Measurements from ENCODE around the gene DNAI1. TPM values are rescaled to one million over a fixed set of nuclear protein-coding genes. Genes with fewer than 3 reads are reported as not detected.

Gene DNAI1
- polyA plus RNA-seq, 2 of the 4 experiments (the other 2 are of a cell fraction), result 0.27 to 0.40 TPM

DNA sequence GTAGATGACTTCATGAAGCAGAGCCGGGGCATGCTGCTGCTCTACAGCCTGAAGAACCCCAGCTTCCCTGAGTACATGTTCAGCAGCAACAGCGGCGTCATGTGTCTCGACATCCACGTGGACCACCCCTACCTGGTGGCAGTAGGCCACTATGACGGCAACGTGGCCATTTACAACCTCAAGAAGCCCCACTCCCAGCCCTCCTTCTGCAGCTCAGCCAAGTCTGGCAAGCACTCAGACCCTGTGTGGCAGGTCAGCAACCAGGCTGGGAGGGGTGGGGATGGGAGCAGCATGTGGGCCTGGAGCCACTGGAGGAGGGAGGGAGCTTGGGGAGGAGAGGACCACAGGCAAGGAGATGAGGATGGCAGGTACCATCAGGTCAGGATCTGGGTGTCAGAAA is 48.0 kb downstream of the DNAI1 start (continued):
- TF ChIP-seq GATA3 (IDR thresholded peaks at IDR 0.05; ENCODE audit: borderline replicate concordance) (no peak), TFCP2L1 (CRISPR knock-in tag; IDR thresholded peaks at IDR 0.05) (no peak), ESRRA (IDR thresholded peaks at IDR 0.05; ENCODE audit: borderline replicate concordance, low read length) (no peak), FOSB (CRISPR knock-in tag; IDR thresholded peaks at IDR 0.05) (no peak), CEBPB (IDR thresholded peaks at IDR 0.05) (no peak), ZC3H11A (IDR thresholded peaks at IDR 0.05) (no peak), RARB (CRISPR knock-in tag; IDR thresholded peaks at IDR 0.05) (no peak), NR3C1 (IDR thresholded peaks at IDR 0.05) (no peak)
- TF ChIP-seq, protein P1, sequence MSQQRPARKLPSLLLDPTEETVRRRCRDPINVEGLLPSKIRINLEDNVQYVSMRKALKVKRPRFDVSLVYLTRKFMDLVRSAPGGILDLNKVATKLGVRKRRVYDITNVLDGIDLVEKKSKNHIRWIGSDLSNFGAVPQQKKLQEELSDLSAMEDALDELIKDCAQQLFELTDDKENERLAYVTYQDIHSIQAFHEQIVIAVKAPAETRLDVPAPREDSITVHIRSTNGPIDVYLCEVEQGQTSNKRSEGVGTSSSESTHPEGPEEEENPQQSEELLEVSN (IDR thresholded peaks at IDR 0.05; ENCODE audit: borderline replicate concordance, low read depth), result no peak

DNA sequence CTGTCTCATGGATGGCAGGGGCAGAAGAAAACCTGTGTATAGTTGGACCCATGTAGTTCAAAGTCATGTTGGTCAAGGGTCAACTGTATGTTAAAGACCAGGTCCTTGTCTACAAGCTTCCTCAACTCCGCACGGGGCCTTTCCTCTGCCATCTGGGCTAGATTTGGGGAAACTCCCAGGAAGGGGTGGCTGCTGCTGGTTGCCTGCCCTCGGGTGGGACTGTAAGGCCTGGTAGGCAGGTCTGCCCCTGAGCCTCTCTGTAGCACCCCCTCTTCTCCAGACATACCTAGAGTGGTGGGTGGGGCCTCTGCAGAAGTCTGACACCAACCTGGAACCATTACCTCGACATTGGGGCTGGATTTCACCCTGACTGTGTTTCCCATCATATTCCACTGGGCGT is 49.0 kb downstream of the DNAI1 start:
- POLR2A ChIA-PET, result no interaction called here
- 52% methylated on average over 5 of the region's 5 CpGs for WGBS (ENCODE audit: missing lambda C conversion rate)
- CTCF ChIA-PET, result interaction anchor here (1.1 to 3.3 kb wide), 7 partner anchors 31 to 175 kb away, joined by 3 to 13 read pairs (median 3); no protein-coding TSS in a partner anchor
- DNase-seq (ENCODE audit: low read depth in 1 of 2, low spot score in 1 of 2) (no peak), ATAC-seq (no peak), FAIRE-seq (no peak)
- no peak overlapping the region for H3K4me2 ChIP-seq
- peaks cover 6% of the 10 kb centered on the region; the same call in 1 of the 3 replicates for H3K4me1 ChIP-seq
- TF ChIP-seq HEYL (CRISPR knock-in tag; IDR thresholded peaks at IDR 0.05) (no peak), HOXB13 (CRISPR knock-in tag; IDR thresholded peaks at IDR 0.05; ENCODE audit: low read depth) (no peak), NPAS2 (CRISPR knock-in tag; IDR thresholded peaks at IDR 0.05; ENCODE audit: borderline replicate concordance) (no peak), FOSL2 (IDR thresholded peaks at IDR 0.05) (no peak), FOSL2 (CRISPR knock-in tag; IDR thresholded peaks at IDR 0.05) (no peak), JUN (IDR thresholded peaks at IDR 0.05) (no peak), ESRRA (IDR thresholded peaks at IDR 0.05; ENCODE audit: borderline replicate concordance, low read length) (no peak), CEBPB (IDR thresholded peaks at IDR 0.05) (no peak)
- TF ChIP-seq, protein P2, sequence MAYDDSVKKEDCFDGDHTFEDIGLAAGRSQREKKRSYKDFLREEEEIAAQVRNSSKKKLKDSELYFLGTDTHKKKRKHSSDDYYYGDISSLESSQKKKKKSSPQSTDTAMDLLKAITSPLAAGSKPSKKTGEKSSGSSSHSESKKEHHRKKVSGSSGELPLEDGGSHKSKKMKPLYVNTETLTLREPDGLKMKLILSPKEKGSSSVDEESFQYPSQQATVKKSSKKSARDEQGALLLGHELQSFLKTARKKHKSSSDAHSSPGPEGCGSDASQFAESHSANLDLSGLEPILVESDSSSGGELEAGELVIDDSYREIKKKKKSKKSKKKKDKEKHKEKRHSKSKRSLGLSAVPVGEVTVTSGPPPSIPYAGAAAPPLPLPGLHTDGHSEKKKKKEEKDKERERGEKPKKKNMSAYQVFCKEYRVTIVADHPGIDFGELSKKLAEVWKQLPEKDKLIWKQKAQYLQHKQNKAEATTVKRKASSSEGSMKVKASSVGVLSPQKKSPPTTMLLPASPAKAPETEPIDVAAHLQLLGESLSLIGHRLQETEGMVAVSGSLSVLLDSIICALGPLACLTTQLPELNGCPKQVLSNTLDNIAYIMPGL (CRISPR knock-in tag; IDR thresholded peaks at IDR 0.05; ENCODE audit: borderline replicate concordance), result no peak
- TF ChIP-seq, protein P3, sequence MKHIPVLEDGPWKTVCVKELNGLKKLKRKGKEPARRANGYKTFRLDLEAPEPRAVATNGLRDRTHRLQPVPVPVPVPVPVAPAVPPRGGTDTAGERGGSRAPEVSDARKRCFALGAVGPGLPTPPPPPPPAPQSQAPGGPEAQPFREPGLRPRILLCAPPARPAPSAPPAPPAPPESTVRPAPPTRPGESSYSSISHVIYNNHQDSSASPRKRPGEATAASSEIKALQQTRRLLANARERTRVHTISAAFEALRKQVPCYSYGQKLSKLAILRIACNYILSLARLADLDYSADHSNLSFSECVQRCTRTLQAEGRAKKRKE (CRISPR knock-in tag; IDR thresholded peaks at IDR 0.05; ENCODE audit: low read depth), result no peak
- H3K4me3 ChIP-seq, result no peak overlapping the region
- no peaks in the 10 kb centered on the region for H3K9me3 ChIP-seq
- no peak overlapping the region for H3K27ac ChIP-seq

DNA sequence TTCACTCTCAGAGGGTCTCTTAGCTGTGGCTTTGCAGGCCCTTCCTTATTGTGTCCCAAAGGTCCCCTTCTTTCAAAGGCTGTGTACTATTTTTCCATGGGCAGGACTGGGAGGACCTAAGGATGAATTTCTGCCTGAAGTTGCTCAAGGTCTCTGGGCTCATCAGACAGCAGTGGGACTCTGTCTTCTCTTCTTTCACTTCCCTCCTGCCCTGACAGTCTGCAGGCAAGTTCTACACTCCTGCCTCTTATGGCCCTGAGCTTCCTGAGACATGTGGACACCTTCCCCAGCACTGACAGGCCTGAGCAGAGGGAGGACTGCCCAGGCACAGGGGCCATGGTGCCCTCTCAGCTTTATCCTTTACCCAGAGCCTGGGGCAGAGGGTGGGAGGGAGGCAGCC is 49.4 kb downstream of the DNAI1 start:
- peaks cover 4% of the 10 kb centered on the region; the same call in 1 of the 3 replicates for H3K4me1 ChIP-seq
- no peak overlapping the region for H3K27ac ChIP-seq
- DNase-seq (ENCODE audit: low read depth in 1 of 2, low spot score in 1 of 2), result no peak
- TF ChIP-seq FOXS1 (CRISPR knock-in tag; IDR thresholded peaks at IDR 0.05) (no peak), CHD2 (IDR thresholded peaks at IDR 0.05; ENCODE audit: low read length, partially characterized antibody) (no peak), SMC3 (IDR thresholded peaks at IDR 0.05) (no peak), CHD4 (IDR thresholded peaks at IDR 0.05; ENCODE audit: borderline replicate concordance) (no peak), POLR2A (IDR thresholded peaks at IDR 0.05; ENCODE audit: low read length) (no peak), RNF2 (IDR thresholded peaks at IDR 0.05; ENCODE audit: borderline replicate concordance, low read depth) (no peak), JUN (IDR thresholded peaks at IDR 0.05) (no peak), TP53 (CRISPR knock-in tag; IDR thresholded peaks at IDR 0.05) (no peak), RFX5 (IDR thresholded peaks at IDR 0.05) (no peak), NR3C1 (IDR thresholded peaks at IDR 0.05) (no peak), EP300 (IDR thresholded peaks at IDR 0.05) (no peak), MYC (IDR thresholded peaks at IDR 0.05; ENCODE audit: borderline replicate concordance, low read length) (no peak)
- TF ChIP-seq, protein P4, sequence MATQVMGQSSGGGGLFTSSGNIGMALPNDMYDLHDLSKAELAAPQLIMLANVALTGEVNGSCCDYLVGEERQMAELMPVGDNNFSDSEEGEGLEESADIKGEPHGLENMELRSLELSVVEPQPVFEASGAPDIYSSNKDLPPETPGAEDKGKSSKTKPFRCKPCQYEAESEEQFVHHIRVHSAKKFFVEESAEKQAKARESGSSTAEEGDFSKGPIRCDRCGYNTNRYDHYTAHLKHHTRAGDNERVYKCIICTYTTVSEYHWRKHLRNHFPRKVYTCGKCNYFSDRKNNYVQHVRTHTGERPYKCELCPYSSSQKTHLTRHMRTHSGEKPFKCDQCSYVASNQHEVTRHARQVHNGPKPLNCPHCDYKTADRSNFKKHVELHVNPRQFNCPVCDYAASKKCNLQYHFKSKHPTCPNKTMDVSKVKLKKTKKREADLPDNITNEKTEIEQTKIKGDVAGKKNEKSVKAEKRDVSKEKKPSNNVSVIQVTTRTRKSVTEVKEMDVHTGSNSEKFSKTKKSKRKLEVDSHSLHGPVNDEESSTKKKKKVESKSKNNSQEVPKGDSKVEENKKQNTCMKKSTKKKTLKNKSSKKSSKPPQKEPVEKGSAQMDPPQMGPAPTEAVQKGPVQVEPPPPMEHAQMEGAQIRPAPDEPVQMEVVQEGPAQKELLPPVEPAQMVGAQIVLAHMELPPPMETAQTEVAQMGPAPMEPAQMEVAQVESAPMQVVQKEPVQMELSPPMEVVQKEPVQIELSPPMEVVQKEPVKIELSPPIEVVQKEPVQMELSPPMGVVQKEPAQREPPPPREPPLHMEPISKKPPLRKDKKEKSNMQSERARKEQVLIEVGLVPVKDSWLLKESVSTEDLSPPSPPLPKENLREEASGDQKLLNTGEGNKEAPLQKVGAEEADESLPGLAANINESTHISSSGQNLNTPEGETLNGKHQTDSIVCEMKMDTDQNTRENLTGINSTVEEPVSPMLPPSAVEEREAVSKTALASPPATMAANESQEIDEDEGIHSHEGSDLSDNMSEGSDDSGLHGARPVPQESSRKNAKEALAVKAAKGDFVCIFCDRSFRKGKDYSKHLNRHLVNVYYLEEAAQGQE (IDR thresholded peaks at IDR 0.05), result no peak
- TF ChIP-seq, protein P5, sequence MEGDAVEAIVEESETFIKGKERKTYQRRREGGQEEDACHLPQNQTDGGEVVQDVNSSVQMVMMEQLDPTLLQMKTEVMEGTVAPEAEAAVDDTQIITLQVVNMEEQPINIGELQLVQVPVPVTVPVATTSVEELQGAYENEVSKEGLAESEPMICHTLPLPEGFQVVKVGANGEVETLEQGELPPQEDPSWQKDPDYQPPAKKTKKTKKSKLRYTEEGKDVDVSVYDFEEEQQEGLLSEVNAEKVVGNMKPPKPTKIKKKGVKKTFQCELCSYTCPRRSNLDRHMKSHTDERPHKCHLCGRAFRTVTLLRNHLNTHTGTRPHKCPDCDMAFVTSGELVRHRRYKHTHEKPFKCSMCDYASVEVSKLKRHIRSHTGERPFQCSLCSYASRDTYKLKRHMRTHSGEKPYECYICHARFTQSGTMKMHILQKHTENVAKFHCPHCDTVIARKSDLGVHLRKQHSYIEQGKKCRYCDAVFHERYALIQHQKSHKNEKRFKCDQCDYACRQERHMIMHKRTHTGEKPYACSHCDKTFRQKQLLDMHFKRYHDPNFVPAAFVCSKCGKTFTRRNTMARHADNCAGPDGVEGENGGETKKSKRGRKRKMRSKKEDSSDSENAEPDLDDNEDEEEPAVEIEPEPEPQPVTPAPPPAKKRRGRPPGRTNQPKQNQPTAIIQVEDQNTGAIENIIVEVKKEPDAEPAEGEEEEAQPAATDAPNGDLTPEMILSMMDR (IDR thresholded peaks at IDR 0.05), result no peak
- no peak for ATAC-seq
- POLR2A ChIA-PET, result no interaction called here
- no peak for FAIRE-seq
- CTCF ChIA-PET, result interaction anchor here (0.6 to 3.3 kb wide), 6 partner anchors 10 to 175 kb away, joined by 3 to 13 read pairs (median 6); no protein-coding TSS in a partner anchor
- no peak overlapping the region for H3K4me3 ChIP-seq
- H3K9me3 ChIP-seq, result no peaks in the 10 kb centered on the region
- no peak overlapping the region for H3K4me2 ChIP-seq
